NT2/D1 (cell line): Measurements from ENCODE around the gene GBP7.
"Not testable (repeated sequence)": the region's sequence is repeated elsewhere in the genome, so short reads cannot be mapped to it uniquely, and the experiment has no call there.

ENCODE experiments used
- DNase-seq: peaks from one replicate; pipeline ENCODE4 v3.0.0-alpha.2; 2011; ENCODE audit warnings: low read depth, low spot score
- H3K27me3 ChIP-seq: 2 replicates; pipeline ENCODE4 v1.6.0; 2011; ENCODE audit warnings: mild to moderate bottlenecking; ENCODE audit not compliant: insufficient read length, insufficient read depth
- H3K36me3 ChIP-seq: 2 replicates; pipeline ENCODE4 v1.6.1; 2011; ENCODE audit warnings: mild to moderate bottlenecking, low read length, mixed read lengths; ENCODE audit not compliant: insufficient read depth, insufficient read length
- H3K4me1 ChIP-seq: 2 replicates; pipeline ENCODE4 v1.5.1; 2011; ENCODE audit not compliant: insufficient read depth, insufficient read length
- H3K4me3 ChIP-seq: 2 replicates; pipeline ENCODE4 v1.5.1; 2011; ENCODE audit warnings: low read depth; ENCODE audit not compliant: insufficient read length
- H3K9ac ChIP-seq: 2 replicates; pipeline ENCODE4 v1.6.0; 2011; ENCODE audit warnings: low read depth; ENCODE audit not compliant: insufficient read length
- H3K9me3 ChIP-seq: 2 replicates; pipeline ENCODE4 v1.5.1; 2011; ENCODE audit warnings: mild to moderate bottlenecking, low read length; ENCODE audit not compliant: insufficient read depth
- SUZ12 ChIP-seq: IDR thresholded peaks from 2 replicates; pipeline ENCODE4 v1.6.1; 2011; ENCODE audit not compliant: insufficient read length, insufficient read depth; ENCODE audit errors: extremely low read depth
- YY1 ChIP-seq: IDR thresholded peaks from 2 replicates; pipeline ENCODE4 v1.6.1; 2011; ENCODE audit not compliant: insufficient read length, insufficient read depth
- ZNF274 ChIP-seq: IDR thresholded peaks from 2 replicates; pipeline ENCODE4 v1.6.1; 2011; ENCODE audit warnings: mild to moderate bottlenecking, low read depth, low read length

GBP7 gene

GRCh38 chr1:89147678-89148658 is 27.8 kb downstream of the GBP7 start:
- no peak for DNase-seq
- no peaks in the 10 kb centered on the region for H3K36me3 ChIP-seq
- TF ChIP-seq ZNF274 (no peak), SUZ12 (no peak), YY1 (no peak)

DNA sequence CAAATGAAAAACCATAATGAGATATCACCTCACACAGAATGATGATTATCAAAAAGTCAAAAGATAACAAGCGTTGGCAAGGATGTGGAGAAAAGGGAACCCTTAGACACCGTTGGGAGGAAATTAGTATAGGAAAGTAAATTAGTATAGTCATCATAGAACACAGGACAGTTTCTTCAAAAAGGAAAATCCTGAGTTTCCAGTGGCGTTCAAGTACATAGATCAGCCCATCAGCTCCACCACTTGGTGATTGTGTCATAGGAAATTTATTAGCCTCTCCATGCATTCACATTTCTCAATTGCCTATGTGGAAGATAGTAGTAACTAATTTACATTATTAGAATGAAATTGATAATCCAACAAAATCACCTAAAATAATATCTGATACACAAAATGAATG is 29.1 kb downstream of the GBP7 start:
- no peaks in the 10 kb centered on the region for H3K4me1 ChIP-seq
- DNase-seq: no peak
- H3K9ac ChIP-seq: no peak overlapping the region
- H3K36me3 ChIP-seq: no peaks in the 10 kb centered on the region
- H3K27me3 ChIP-seq: no peaks in the 10 kb centered on the region
- no peak for TF ChIP-seq YY1
- H3K9me3 ChIP-seq: no peaks in the 10 kb centered on the region; the same call in 1 of the 2 replicates
- no peak overlapping the region for H3K4me3 ChIP-seq

More at GRCh38 chr1:89147678-89148658, 27.8 kb downstream of the GBP7 start:
- Histone ChIP-seq H3K9me3 (no peaks in the 10 kb centered on the region; the same call in 1 of the 2 replicates), H3K4me1 (no peaks in the 10 kb centered on the region), H3K27me3 (no peaks in the 10 kb centered on the region), H3K4me3 (no peak overlapping the region), H3K9ac (no peak overlapping the region)

- Histone ChIP-seq H3K9me3 (no peaks in the 10 kb centered on the region; the same call in 1 of the 2 replicates), H3K27me3 (no peaks in the 10 kb centered on the region), H3K4me1 (no peaks in the 10 kb centered on the region), H3K36me3 (no peaks in the 10 kb centered on the region), H3K4me3 (no peak overlapping the region), H3K9ac (no peak overlapping the region)
- TF ChIP-seq SUZ12 (no peak), ZNF274 (no peak), YY1 (no peak)
- DNase-seq: no peak
Measured at GRCh38 chr1:89143484-89143883, 32.3 kb downstream of the GBP7 start.

DNA sequence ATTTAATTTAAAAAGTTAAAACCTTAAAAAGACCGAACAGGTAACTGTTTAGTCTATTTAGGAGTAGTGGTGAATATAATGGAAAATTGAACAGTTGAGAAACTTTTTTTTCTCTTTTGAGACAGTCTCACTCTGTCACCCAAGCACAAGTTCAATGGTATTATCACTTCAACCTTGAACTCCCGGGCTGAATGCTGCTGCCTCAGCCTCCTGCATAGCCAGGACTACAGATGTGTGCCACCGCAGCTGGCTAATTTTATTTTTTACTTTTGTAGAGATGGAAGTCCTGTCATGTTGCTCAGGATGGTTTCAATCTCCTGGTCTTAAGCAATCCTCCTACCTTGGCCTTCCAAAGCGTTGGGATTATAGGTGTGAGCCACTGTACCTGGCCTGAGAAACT is 33.6 kb downstream of the GBP7 start:
- Histone ChIP-seq H3K4me3 (no peak overlapping the region), H3K9me3 (no peaks in the 10 kb centered on the region; the same call in 1 of the 2 replicates), H3K36me3 (no peaks in the 10 kb centered on the region), H3K27me3 (no peaks in the 10 kb centered on the region), H3K4me1 (no peaks in the 10 kb centered on the region), H3K9ac (no peak overlapping the region)
- DNase-seq: no peak
- no peak for TF ChIP-seq YY1
- TF ChIP-seq ZNF274: no peak
- no peak for TF ChIP-seq SUZ12

GRCh38 chr1:89133747-89134146 is 42.1 kb downstream of the GBP7 start:
- no peak overlapping the region for H3K4me3 ChIP-seq
- H3K9me3 ChIP-seq: no peaks in the 10 kb centered on the region
- H3K4me1 ChIP-seq: no peaks in the 10 kb centered on the region
- no peaks in the 10 kb centered on the region for H3K27me3 ChIP-seq
- H3K9ac ChIP-seq: no peak overlapping the region
- no peak for DNase-seq
- TF ChIP-seq SUZ12: no peak
- no peak for TF ChIP-seq ZNF274
- no peak for TF ChIP-seq YY1
- no peaks in the 10 kb centered on the region for H3K36me3 ChIP-seq

DNA sequence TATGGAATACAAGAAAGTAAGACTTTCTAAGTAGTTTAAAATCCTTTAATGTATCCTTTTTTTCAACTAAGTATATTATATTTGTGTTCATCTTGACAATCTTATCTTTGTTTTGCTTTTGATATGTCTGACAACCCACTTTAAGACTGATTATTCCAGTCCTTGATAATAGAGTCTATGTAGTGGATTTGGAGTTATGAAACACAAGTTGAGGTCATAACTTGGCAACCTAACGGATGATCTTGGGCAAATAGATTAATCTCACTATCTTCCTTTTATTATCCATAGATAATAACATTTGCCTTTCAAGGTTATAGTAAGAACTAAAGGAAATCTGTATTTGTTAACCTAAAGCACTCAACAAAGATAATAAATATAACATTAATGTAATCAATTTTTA is 45.1 kb downstream of the GBP7 start:
- DNase-seq: no peak
- H3K9ac ChIP-seq: no peak overlapping the region
- no peaks in the 10 kb centered on the region for H3K27me3 ChIP-seq
- no peaks in the 10 kb centered on the region for H3K4me1 ChIP-seq
- no peaks in the 10 kb centered on the region for H3K36me3 ChIP-seq
- H3K4me3 ChIP-seq: no peak overlapping the region
- no peak for TF ChIP-seq YY1
- no peak for TF ChIP-seq SUZ12
- H3K9me3 ChIP-seq: no peaks in the 10 kb centered on the region

- TF ChIP-seq ZNF274 (no peak), YY1 (no peak), SUZ12 (no peak)
- Histone ChIP-seq H3K9ac (no peak overlapping the region), H3K4me3 (no peak overlapping the region), H3K27me3 (no peaks in the 10 kb centered on the region), H3K9me3 (no peaks in the 10 kb centered on the region), H3K4me1 (no peaks in the 10 kb centered on the region), H3K36me3 (no peaks in the 10 kb centered on the region)
- no peak for DNase-seq
Measured at GRCh38 chr1:89129911-89130310, 45.9 kb downstream of the GBP7 start.

DNA sequence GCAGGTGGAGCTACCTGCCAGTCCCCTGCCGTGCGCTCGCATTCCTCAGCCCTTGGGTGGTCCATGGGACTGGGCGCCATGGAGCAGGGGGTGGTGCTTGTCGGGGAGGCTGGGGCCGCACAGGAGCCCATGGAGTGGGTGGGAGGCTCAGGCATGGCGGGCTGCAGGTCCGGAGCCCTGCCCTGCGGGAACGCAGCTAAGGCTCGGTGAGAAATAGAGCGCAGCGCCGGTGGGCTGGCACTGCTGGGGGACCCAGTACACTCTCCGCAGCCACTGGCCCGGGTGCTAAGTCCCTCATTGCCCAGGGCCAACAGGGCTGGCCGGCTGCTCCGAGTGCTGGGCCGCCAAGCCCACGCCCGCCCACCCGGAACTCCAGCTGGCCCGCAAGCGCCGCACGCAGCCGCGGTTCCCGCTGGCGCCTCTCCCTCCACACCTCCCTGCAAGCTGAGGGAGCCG is 47.8 kb downstream of the GBP7 start:
- not testable (repeated sequence) for DNase-seq, H3K4me1 ChIP-seq, H3K27me3 ChIP-seq, H3K9ac ChIP-seq, H3K4me3 ChIP-seq, H3K9me3 ChIP-seq, H3K36me3 ChIP-seq

GRCh38 chr1:89126602-89127565 is 48.9 kb downstream of the GBP7 start:
- H3K9me3 ChIP-seq, H3K27me3 ChIP-seq, DNase-seq, H3K4me1 ChIP-seq, H3K4me3 ChIP-seq, H3K36me3 ChIP-seq, H3K9ac ChIP-seq: not testable (repeated sequence)
